ENCODE data around the gene SARM1. TPM values are rescaled to one million over a fixed set of nuclear protein-coding genes. Genes with fewer than 3 reads are reported as not detected.
A peak's percentile ranks its signal among the peaks of the same experiment; 100 is the strongest.
"Not testable (repeated sequence)": the region's sequence is repeated elsewhere in the genome, so short reads cannot be mapped to it uniquely, and the experiment has no call there.

The SARM1 gene
- total RNA-seq, 4 donors from 2014 or later: 10.3 to 20.2 (median 16.3) TPM

- H3K36me3 ChIP-seq: no peaks in the 10 kb centered on the region
- TF ChIP-seq POLR2A (IDR thresholded peaks at IDR 0.05) (no peak), CTCF (IDR thresholded peaks at IDR 0.05) (no peak)
- H3K27ac ChIP-seq: no peak overlapping the region
- intact Hi-C loops (cut with DNase I): no loop called here
- H3K27me3 ChIP-seq: no peaks in the 10 kb centered on the region
- DNase-seq: no peak
- peaks cover 5 to 8% of the 10 kb centered on the region in 2 donors for H3K4me1 ChIP-seq
- 86 to 88% methylated on average over 13 of the region's 13 CpGs for WGBS, 2 donors
- H3K9me3 ChIP-seq: no peaks in the 10 kb centered on the region
- no peak overlapping the region for H3K4me3 ChIP-seq (replicated peaks in 1 of 3)
These were observed 53.7 kb downstream of the SARM1 start for GRCh38 chr17:28425206-28425605.

- no peak for DNase-seq
- intact Hi-C loops (cut with DNase I): no loop called here
- Histone ChIP-seq H3K4me3 (replicated peaks in 1 of 3) (no peak overlapping the region), H3K27me3 (no peaks in the 10 kb centered on the region), H3K36me3 (no peaks in the 10 kb centered on the region), H3K27ac (no peak overlapping the region), H3K9me3 (no peaks in the 10 kb centered on the region), H3K4me1 (peaks cover 5 to 8% of the 10 kb centered on the region in 2 donors)
- TF ChIP-seq POLR2A (IDR thresholded peaks at IDR 0.05) (no peak), CTCF (IDR thresholded peaks at IDR 0.05) (peak in 1 of 6 experiments; percentile 25)
- whole genome bisulfite sequencing, 2 donors: 83 to 94% methylated on average over 9 of the region's 9 CpGs
These were observed 54.6 kb downstream of the SARM1 start for GRCh38 chr17:28426081-28426519.

GRCh38 chr17:28427371-28427770, 55.9 kb downstream of the SARM1 start:
- Histone ChIP-seq H3K36me3 (no peaks in the 10 kb centered on the region), H3K27me3 (no peaks in the 10 kb centered on the region), H3K4me1 (no peaks in the 10 kb centered on the region), H3K9me3 (no peaks in the 10 kb centered on the region), H3K4me3 (replicated peaks in 1 of 3) (no peak overlapping the region), H3K27ac (no peak overlapping the region)
- WGBS, 2 donors: 91 to 96% methylated on average over 5 of the region's 5 CpGs
- DNase-seq: no peak
- intact Hi-C loops (cut with DNase I): no loop called here
- no peak for TF ChIP-seq CTCF (IDR thresholded peaks at IDR 0.05)
- TF ChIP-seq POLR2A (IDR thresholded peaks at IDR 0.05): no peak

- H3K9me3 ChIP-seq; H3K4me1 ChIP-seq; intact Hi-C loops (cut with DNase I); DNase-seq; H3K27me3 ChIP-seq; H3K36me3 ChIP-seq; H3K27ac ChIP-seq; H3K4me3 ChIP-seq (replicated peaks in 1 of 3): not testable (repeated sequence)
- 83 to 85% methylated on average over 4 of the region's 4 CpGs for whole genome bisulfite sequencing, 2 donors
These were observed 56.5 kb downstream of the SARM1 start for GRCh38 chr17:28427982-28428381.

GRCh38 chr17:28433721-28434120, 62.2 kb downstream of the SARM1 start:
- no peak overlapping the region for H3K4me3 ChIP-seq (replicated peaks in 1 of 3)
- 31 to 48% methylated on average over 1 of the region's 1 CpG for WGBS, 2 donors
- H3K27ac ChIP-seq: no peak overlapping the region
- intact Hi-C loops (cut with DNase I): no loop called here
- no peaks in the 10 kb centered on the region for H3K9me3 ChIP-seq
- no peaks in the 10 kb centered on the region for H3K36me3 ChIP-seq
- DNase-seq: no peak
- TF ChIP-seq CTCF (IDR thresholded peaks at IDR 0.05): no peak
- no peak for TF ChIP-seq POLR2A (IDR thresholded peaks at IDR 0.05)
- H3K27me3 ChIP-seq: no peaks in the 10 kb centered on the region
- no peaks in the 10 kb centered on the region for H3K4me1 ChIP-seq

GRCh38 chr17:28434326-28434725, 62.8 kb downstream of the SARM1 start:
- H3K36me3 ChIP-seq; H3K27ac ChIP-seq; H3K4me1 ChIP-seq; H3K4me3 ChIP-seq (replicated peaks in 1 of 3); intact Hi-C loops (cut with DNase I); DNase-seq; H3K9me3 ChIP-seq; H3K27me3 ChIP-seq: not testable (repeated sequence)
- WGBS, 2 donors: 78 to 81% methylated on average over 8 of the region's 8 CpGs

All from thyroid gland (tissue), 4 donors.